ENCODE data around the gene ISL2. TPM values are rescaled to one million over a fixed set of nuclear protein-coding genes. Genes with fewer than 3 reads are reported as not detected.

The ISL2 gene
- total and polyA plus RNA-seq, 9 of the 15 experiments (the other 6 are each of a cell fraction or from before 2014, with no cell fraction given): 0.15 to 23.7 (median 4.0) TPM

DNA sequence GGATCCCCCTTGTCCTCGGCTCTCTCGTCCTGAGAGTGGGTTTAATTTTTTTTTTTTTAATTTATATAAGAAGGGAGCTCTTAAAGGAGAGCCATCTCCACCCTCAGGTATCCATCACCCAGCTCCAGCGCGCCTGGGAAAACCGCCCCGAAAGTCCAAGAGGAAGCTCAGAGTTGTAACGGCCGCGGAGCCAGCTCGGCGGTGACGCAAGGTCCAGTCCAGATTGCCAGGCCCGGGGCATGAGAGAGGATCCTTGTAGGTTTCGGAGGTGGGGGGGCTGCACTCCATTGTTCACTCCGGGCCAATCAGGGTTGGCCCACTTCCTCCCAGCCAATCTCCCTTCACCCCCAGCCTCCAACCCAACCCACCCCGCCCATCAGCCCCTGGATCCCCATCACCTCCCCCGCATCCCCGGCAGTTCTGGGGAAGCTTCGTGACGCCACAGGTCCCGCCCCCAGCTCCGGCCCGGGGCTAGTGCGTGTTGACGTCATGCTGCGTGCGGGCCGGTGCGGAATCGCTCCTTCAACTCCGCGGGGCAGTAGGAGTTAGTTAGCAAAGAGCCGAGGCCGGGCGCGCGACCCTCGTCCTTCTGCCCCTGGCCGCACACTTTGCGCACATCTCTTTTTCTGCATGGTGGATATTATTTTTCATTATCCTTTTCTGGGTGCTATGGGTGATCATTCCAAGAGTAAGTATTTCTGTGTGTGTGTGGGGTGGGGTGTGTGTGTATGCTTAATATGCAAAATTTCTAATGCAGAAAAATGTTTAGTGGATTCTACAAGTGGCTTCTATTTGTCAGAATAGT, at the start of gene ISL2 (continued):
- TF ChIP-seq, protein P1, sequence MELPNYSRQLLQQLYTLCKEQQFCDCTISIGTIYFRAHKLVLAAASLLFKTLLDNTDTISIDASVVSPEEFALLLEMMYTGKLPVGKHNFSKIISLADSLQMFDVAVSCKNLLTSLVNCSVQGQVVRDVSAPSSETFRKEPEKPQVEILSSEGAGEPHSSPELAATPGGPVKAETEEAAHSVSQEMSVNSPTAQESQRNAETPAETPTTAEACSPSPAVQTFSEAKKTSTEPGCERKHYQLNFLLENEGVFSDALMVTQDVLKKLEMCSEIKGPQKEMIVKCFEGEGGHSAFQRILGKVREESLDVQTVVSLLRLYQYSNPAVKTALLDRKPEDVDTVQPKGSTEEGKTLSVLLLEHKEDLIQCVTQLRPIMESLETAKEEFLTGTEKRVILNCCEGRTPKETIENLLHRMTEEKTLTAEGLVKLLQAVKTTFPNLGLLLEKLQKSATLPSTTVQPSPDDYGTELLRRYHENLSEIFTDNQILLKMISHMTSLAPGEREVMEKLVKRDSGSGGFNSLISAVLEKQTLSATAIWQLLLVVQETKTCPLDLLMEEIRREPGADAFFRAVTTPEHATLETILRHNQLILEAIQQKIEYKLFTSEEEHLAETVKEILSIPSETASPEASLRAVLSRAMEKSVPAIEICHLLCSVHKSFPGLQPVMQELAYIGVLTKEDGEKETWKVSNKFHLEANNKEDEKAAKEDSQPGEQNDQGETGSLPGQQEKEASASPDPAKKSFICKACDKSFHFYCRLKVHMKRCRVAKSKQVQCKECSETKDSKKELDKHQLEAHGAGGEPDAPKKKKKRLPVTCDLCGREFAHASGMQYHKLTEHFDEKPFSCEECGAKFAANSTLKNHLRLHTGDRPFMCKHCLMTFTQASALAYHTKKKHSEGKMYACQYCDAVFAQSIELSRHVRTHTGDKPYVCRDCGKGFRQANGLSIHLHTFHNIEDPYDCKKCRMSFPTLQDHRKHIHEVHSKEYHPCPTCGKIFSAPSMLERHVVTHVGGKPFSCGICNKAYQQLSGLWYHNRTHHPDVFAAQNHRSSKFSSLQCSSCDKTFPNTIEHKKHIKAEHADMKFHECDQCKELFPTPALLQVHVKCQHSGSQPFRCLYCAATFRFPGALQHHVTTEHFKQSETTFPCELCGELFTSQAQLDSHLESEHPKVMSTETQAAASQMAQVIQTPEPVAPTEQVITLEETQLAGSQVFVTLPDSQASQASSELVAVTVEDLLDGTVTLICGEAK (IDR thresholded peaks at IDR 0.05): 0 out of 2 replicates have a peak, but pooled peaks have one; percentile 6
- TF ChIP-seq, protein P1 (CRISPR knock-in tag; IDR thresholded peaks at IDR 0.05): no peak
- TF ChIP-seq U2AF1 (optimal IDR thresholded peaks at IDR 0.05; ENCODE audit: low read depth, low read length) (no peak), ELF1 (tag; IDR thresholded peaks at IDR 0.05) (peak; percentile 56), KDM1A (IDR thresholded peaks at IDR 0.05) (peak; percentile 59 to 62; a peak in 3 of 4 replicates), SMARCC2 (IDR thresholded peaks at IDR 0.05; ENCODE audit: low read depth) (0 out of 2 replicates have a peak, but pooled peaks have one; percentile 16), KHSRP (IDR thresholded peaks at IDR 0.05) (no peak), RBFOX2 (IDR thresholded peaks at IDR 0.05; ENCODE audit: low read depth, low read length) (peak; percentile 95), SIN3A (IDR thresholded peaks at IDR 0.05; ENCODE audit: borderline replicate concordance in 2 of 2, control insufficient read depth in 1 of 2, low read depth in 2 of 2, low read length in 2 of 2) (peak in 1 of 2 experiments; percentile 27; a peak in 2 of 4 replicates)
- TF ChIP-seq, protein P2, sequence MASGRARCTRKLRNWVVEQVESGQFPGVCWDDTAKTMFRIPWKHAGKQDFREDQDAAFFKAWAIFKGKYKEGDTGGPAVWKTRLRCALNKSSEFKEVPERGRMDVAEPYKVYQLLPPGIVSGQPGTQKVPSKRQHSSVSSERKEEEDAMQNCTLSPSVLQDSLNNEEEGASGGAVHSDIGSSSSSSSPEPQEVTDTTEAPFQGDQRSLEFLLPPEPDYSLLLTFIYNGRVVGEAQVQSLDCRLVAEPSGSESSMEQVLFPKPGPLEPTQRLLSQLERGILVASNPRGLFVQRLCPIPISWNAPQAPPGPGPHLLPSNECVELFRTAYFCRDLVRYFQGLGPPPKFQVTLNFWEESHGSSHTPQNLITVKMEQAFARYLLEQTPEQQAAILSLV (tag; IDR thresholded peaks at IDR 0.05): peak; percentile 51; the same call in 1 of the 2 replicates
- TF ChIP-seq, protein P3, sequence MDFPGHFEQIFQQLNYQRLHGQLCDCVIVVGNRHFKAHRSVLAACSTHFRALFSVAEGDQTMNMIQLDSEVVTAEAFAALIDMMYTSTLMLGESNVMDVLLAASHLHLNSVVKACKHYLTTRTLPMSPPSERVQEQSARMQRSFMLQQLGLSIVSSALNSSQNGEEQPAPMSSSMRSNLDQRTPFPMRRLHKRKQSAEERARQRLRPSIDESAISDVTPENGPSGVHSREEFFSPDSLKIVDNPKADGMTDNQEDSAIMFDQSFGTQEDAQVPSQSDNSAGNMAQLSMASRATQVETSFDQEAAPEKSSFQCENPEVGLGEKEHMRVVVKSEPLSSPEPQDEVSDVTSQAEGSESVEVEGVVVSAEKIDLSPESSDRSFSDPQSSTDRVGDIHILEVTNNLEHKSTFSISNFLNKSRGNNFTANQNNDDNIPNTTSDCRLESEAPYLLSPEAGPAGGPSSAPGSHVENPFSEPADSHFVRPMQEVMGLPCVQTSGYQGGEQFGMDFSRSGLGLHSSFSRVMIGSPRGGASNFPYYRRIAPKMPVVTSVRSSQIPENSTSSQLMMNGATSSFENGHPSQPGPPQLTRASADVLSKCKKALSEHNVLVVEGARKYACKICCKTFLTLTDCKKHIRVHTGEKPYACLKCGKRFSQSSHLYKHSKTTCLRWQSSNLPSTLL (IDR thresholded peaks at IDR 0.05): peak; percentile 74
- TF ChIP-seq, protein P4, sequence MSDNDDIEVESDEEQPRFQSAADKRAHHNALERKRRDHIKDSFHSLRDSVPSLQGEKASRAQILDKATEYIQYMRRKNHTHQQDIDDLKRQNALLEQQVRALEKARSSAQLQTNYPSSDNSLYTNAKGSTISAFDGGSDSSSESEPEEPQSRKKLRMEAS (CRISPR knock-in tag; IDR thresholded peaks at IDR 0.05): peak; percentile 17; the same call in 1 of the 2 replicates
- TF ChIP-seq, protein P5, sequence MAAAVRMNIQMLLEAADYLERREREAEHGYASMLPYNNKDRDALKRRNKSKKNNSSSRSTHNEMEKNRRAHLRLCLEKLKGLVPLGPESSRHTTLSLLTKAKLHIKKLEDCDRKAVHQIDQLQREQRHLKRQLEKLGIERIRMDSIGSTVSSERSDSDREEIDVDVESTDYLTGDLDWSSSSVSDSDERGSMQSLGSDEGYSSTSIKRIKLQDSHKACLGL (CRISPR knock-in tag; IDR thresholded peaks at IDR 0.05; ENCODE audit: borderline replicate concordance, poor library complexity, severe bottlenecking): no peak
